PC-3 (cell line): ENCODE data around the gene DLG2.

Experiments used
- EZH2 ChIP-seq: fragments of 300-600 bp; sonication (generic); IDR thresholded peaks from one replicate; pipeline ENCODE4 v1.6.1; 2017; ENCODE audit warnings: antibody characterized with exemption, mild to moderate bottlenecking, low read length; ENCODE audit not compliant: unreplicated experiment
- EZH2phosphoT487 ChIP-seq: fragments of 300-600 bp; sonication (generic); IDR thresholded peaks from 2 replicates; pipeline ENCODE4 v1.6.1; 2018; ENCODE audit warnings: mild to moderate bottlenecking, antibody characterized with exemption, low read length, borderline replicate concordance
- TF ChIP-seq, protein P1 (sequence below): fragments of 300-600 bp; sonication (generic); conservative IDR thresholded peaks from 2 replicates; pipeline ENCODE4 v1.5.1; 2017; ENCODE audit warnings: antibody characterized with exemption, low read depth, mild to moderate bottlenecking, low read length

DNA sequence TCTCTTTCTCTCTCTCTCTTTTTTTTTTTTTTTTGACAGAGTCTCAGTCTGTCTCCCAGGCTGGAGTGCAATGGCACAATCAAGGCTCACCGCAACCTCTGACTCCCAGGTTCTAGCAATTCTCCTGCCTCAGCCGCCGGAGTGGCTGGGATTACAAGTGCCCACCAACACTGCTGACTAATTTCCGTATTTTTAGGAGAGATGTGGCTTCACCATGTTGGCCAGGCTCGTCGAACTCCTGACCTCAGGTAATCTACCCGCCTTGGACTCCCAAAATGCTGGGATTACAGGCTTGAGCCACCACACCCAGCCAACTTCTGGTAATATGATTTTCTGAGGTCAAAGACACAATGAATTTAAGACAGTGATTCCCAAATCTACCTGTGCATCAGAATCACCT, 1681.2 kb downstream of the DLG2 start:
- TF ChIP-seq, protein P1, sequence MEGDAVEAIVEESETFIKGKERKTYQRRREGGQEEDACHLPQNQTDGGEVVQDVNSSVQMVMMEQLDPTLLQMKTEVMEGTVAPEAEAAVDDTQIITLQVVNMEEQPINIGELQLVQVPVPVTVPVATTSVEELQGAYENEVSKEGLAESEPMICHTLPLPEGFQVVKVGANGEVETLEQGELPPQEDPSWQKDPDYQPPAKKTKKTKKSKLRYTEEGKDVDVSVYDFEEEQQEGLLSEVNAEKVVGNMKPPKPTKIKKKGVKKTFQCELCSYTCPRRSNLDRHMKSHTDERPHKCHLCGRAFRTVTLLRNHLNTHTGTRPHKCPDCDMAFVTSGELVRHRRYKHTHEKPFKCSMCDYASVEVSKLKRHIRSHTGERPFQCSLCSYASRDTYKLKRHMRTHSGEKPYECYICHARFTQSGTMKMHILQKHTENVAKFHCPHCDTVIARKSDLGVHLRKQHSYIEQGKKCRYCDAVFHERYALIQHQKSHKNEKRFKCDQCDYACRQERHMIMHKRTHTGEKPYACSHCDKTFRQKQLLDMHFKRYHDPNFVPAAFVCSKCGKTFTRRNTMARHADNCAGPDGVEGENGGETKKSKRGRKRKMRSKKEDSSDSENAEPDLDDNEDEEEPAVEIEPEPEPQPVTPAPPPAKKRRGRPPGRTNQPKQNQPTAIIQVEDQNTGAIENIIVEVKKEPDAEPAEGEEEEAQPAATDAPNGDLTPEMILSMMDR = no peak
- TF ChIP-seq EZH2 = no peak
- TF ChIP-seq EZH2phosphoT487 = no peak
